Measurements from ENCODE around the gene CHD9. TPM values are rescaled to one million over a fixed set of nuclear protein-coding genes. Genes with fewer than 3 reads are reported as not detected.
"Not testable (repeated sequence)": the region's sequence is repeated elsewhere in the genome, so short reads cannot be mapped to it uniquely, and the experiment has no call there.

The CHD9 gene
- total RNA-seq, 1 experiment from 2014 or later = 111 TPM

GRCh38 chr16:53258809-53259208, 204.0 kb downstream of the CHD9 start:
- Histone ChIP-seq H3K36me3 (ENCODE audit: insufficient read depth, low read length) (peaks cover 81% of the 10 kb centered on the region), H3K9me3 (ENCODE audit: low read length) (no peaks in the 10 kb centered on the region), H3K79me2 (ENCODE audit: low read length) (peaks cover 47% of the 10 kb centered on the region), H3K4me1 (ENCODE audit: low read length) (no peaks in the 10 kb centered on the region), H3K27me3 (ENCODE audit: low read length) (no peaks in the 10 kb centered on the region), H3K4me2 (ENCODE audit: low read depth, low read length, poor library complexity, severe bottlenecking) (no peak overlapping the region), H4K20me1 (ENCODE audit: insufficient read depth, low read depth, low read length) (no peaks in the 10 kb centered on the region), H3K9ac (ENCODE audit: low read length) (no peak overlapping the region), H3K27ac (ENCODE audit: low read length) (no peak overlapping the region), H3K9me2 (replicated peaks; ENCODE audit: insufficient read depth, low read length) (no peaks in the 10 kb centered on the region), H2AFZ (ENCODE audit: low read length) (no peak overlapping the region), H3K4me3 (ENCODE audit: low read length) (no peak overlapping the region)
- DNase-seq = no peak

GRCh38 chr16:53261276-53261675, 206.5 kb downstream of the CHD9 start:
- peaks cover 51% of the 10 kb centered on the region for H3K79me2 ChIP-seq (ENCODE audit: low read length)

GRCh38 chr16:53262645-53263044, 207.9 kb downstream of the CHD9 start:
- Histone ChIP-seq H3K79me2 (ENCODE audit: low read length) (peaks cover 54% of the 10 kb centered on the region), H3K4me2 (ENCODE audit: low read depth, low read length, poor library complexity, severe bottlenecking) (no peak overlapping the region), H4K20me1 (ENCODE audit: insufficient read depth, low read depth, low read length) (no peaks in the 10 kb centered on the region), H3K4me1 (ENCODE audit: low read length) (no peaks in the 10 kb centered on the region), H2AFZ (ENCODE audit: low read length) (no peak overlapping the region), H3K9ac (ENCODE audit: low read length) (no peak overlapping the region), H3K4me3 (ENCODE audit: low read length) (no peak overlapping the region), H3K27me3 (ENCODE audit: low read length) (no peaks in the 10 kb centered on the region), H3K9me2 (replicated peaks; ENCODE audit: insufficient read depth, low read length) (no peaks in the 10 kb centered on the region), H3K27ac (ENCODE audit: low read length) (no peak overlapping the region), H3K9me3 (ENCODE audit: low read length) (no peaks in the 10 kb centered on the region), H3K36me3 (ENCODE audit: insufficient read depth, low read length) (peaks cover 84% of the 10 kb centered on the region)
- DNase-seq = no peak

More at GRCh38 chr16:53261276-53261675, 206.5 kb downstream of the CHD9 start:
- H3K27me3 ChIP-seq (ENCODE audit: low read length) = no peaks in the 10 kb centered on the region
- no peak for DNase-seq
- H3K9me3 ChIP-seq (ENCODE audit: low read length) = no peaks in the 10 kb centered on the region
- H2AFZ ChIP-seq (ENCODE audit: low read length) = no peak overlapping the region
- H3K36me3 ChIP-seq (ENCODE audit: insufficient read depth, low read length) = peaks cover 85% of the 10 kb centered on the region
- H3K4me3 ChIP-seq (ENCODE audit: low read length) = no peak overlapping the region
- no peak overlapping the region for H3K9ac ChIP-seq (ENCODE audit: low read length)
- no peaks in the 10 kb centered on the region for H3K9me2 ChIP-seq (replicated peaks; ENCODE audit: insufficient read depth, low read length)
- no peaks in the 10 kb centered on the region for H3K4me1 ChIP-seq (ENCODE audit: low read length)
- no peak overlapping the region for H3K4me2 ChIP-seq (ENCODE audit: low read depth, low read length, poor library complexity, severe bottlenecking)
- H4K20me1 ChIP-seq (ENCODE audit: insufficient read depth, low read depth, low read length) = no peaks in the 10 kb centered on the region
- no peak overlapping the region for H3K27ac ChIP-seq (ENCODE audit: low read length)

- H3K4me1 ChIP-seq (ENCODE audit: low read length) = no peaks in the 10 kb centered on the region
- H3K27ac ChIP-seq (ENCODE audit: low read length) = no peak overlapping the region
- H3K4me2 ChIP-seq (ENCODE audit: low read depth, low read length, poor library complexity, severe bottlenecking) = no peak overlapping the region
- no peak overlapping the region for H3K4me3 ChIP-seq (ENCODE audit: low read length)
- peaks cover 80% of the 10 kb centered on the region for H3K36me3 ChIP-seq (ENCODE audit: insufficient read depth, low read length)
- H3K27me3 ChIP-seq (ENCODE audit: low read length) = no peaks in the 10 kb centered on the region
- no peak overlapping the region for H3K9ac ChIP-seq (ENCODE audit: low read length)
- H3K9me3 ChIP-seq (ENCODE audit: low read length) = no peaks in the 10 kb centered on the region
- H3K9me2 ChIP-seq (replicated peaks; ENCODE audit: insufficient read depth, low read length) = no peaks in the 10 kb centered on the region
- H4K20me1 ChIP-seq (ENCODE audit: insufficient read depth, low read depth, low read length) = no peaks in the 10 kb centered on the region
- no peak overlapping the region for H2AFZ ChIP-seq (ENCODE audit: low read length)
- DNase-seq = no peak
- peaks cover 39% of the 10 kb centered on the region for H3K79me2 ChIP-seq (ENCODE audit: low read length)
These were observed 211.4 kb downstream of the CHD9 start for GRCh38 chr16:53266156-53266555.

- not testable (repeated sequence) for H3K27ac ChIP-seq (ENCODE audit: low read length); H3K4me2 ChIP-seq (ENCODE audit: low read depth, low read length, poor library complexity, severe bottlenecking); H2AFZ ChIP-seq (ENCODE audit: low read length); H3K9me3 ChIP-seq (ENCODE audit: low read length); H3K9ac ChIP-seq (ENCODE audit: low read length); H4K20me1 ChIP-seq (ENCODE audit: insufficient read depth, low read depth, low read length); H3K27me3 ChIP-seq (ENCODE audit: low read length); H3K4me3 ChIP-seq (ENCODE audit: low read length); DNase-seq; H3K9me2 ChIP-seq (replicated peaks; ENCODE audit: insufficient read depth, low read length); H3K4me1 ChIP-seq (ENCODE audit: low read length)
- Histone ChIP-seq H3K79me2 (ENCODE audit: low read length) (0 out of 2 replicates have a peak, but pooled peaks cover 12% of the 10 kb centered on the region), H3K36me3 (ENCODE audit: insufficient read depth, low read length) (peaks cover 55% of the 10 kb centered on the region)
These were observed 223.7 kb downstream of the CHD9 start for GRCh38 chr16:53278498-53278897.

- no peak overlapping the region for H3K4me2 ChIP-seq (ENCODE audit: low read depth, low read length, poor library complexity, severe bottlenecking)
- no peak overlapping the region for H3K4me3 ChIP-seq (ENCODE audit: low read length)
- no peaks in the 10 kb centered on the region for H3K4me1 ChIP-seq (ENCODE audit: low read length)
- no peak overlapping the region for H3K27ac ChIP-seq (ENCODE audit: low read length)
- 0 out of 2 replicates have a peak, but pooled peaks cover 8% of the 10 kb centered on the region for H3K79me2 ChIP-seq (ENCODE audit: low read length)
- no peaks in the 10 kb centered on the region for H4K20me1 ChIP-seq (ENCODE audit: insufficient read depth, low read depth, low read length)
- H3K9me3 ChIP-seq (ENCODE audit: low read length) = no peaks in the 10 kb centered on the region
- no peaks in the 10 kb centered on the region for H3K9me2 ChIP-seq (replicated peaks; ENCODE audit: insufficient read depth, low read length)
- peaks cover 48% of the 10 kb centered on the region for H3K36me3 ChIP-seq (ENCODE audit: insufficient read depth, low read length)
- H3K9ac ChIP-seq (ENCODE audit: low read length) = no peak overlapping the region
- no peak for DNase-seq
- no peaks in the 10 kb centered on the region for H3K27me3 ChIP-seq (ENCODE audit: low read length)
- no peak overlapping the region for H2AFZ ChIP-seq (ENCODE audit: low read length)
These were observed 226.5 kb downstream of the CHD9 start for GRCh38 chr16:53281280-53281679.

GRCh38 chr16:53281859-53282258, 227.1 kb downstream of the CHD9 start:
- Histone ChIP-seq H3K27me3 (ENCODE audit: low read length) (no peaks in the 10 kb centered on the region), H3K4me3 (ENCODE audit: low read length) (no peak overlapping the region), H2AFZ (ENCODE audit: low read length) (no peak overlapping the region), H3K9ac (ENCODE audit: low read length) (no peak overlapping the region), H4K20me1 (ENCODE audit: insufficient read depth, low read depth, low read length) (no peaks in the 10 kb centered on the region), H3K79me2 (ENCODE audit: low read length) (0 out of 2 replicates have a peak, but pooled peaks cover 8% of the 10 kb centered on the region), H3K27ac (ENCODE audit: low read length) (no peak overlapping the region), H3K9me3 (ENCODE audit: low read length) (no peaks in the 10 kb centered on the region), H3K4me1 (ENCODE audit: low read length) (no peaks in the 10 kb centered on the region), H3K4me2 (ENCODE audit: low read depth, low read length, poor library complexity, severe bottlenecking) (no peak overlapping the region), H3K9me2 (replicated peaks; ENCODE audit: insufficient read depth, low read length) (no peaks in the 10 kb centered on the region), H3K36me3 (ENCODE audit: insufficient read depth, low read length) (peaks cover 48% of the 10 kb centered on the region)
- DNase-seq = no peak

GRCh38 chr16:53282328-53282727, 227.5 kb downstream of the CHD9 start:
- Histone ChIP-seq H3K9me3 (ENCODE audit: low read length) (no peaks in the 10 kb centered on the region), H4K20me1 (ENCODE audit: insufficient read depth, low read depth, low read length) (no peaks in the 10 kb centered on the region), H3K9me2 (replicated peaks; ENCODE audit: insufficient read depth, low read length) (no peaks in the 10 kb centered on the region), H2AFZ (ENCODE audit: low read length) (no peak overlapping the region), H3K4me3 (ENCODE audit: low read length) (no peak overlapping the region), H3K9ac (ENCODE audit: low read length) (no peak overlapping the region), H3K27ac (ENCODE audit: low read length) (no peak overlapping the region), H3K4me1 (ENCODE audit: low read length) (no peaks in the 10 kb centered on the region), H3K79me2 (ENCODE audit: low read length) (0 out of 2 replicates have a peak, but pooled peaks cover 8% of the 10 kb centered on the region), H3K36me3 (ENCODE audit: insufficient read depth, low read length) (peaks cover 46% of the 10 kb centered on the region), H3K27me3 (ENCODE audit: low read length) (no peaks in the 10 kb centered on the region), H3K4me2 (ENCODE audit: low read depth, low read length, poor library complexity, severe bottlenecking) (no peak overlapping the region)
- no peak for DNase-seq

All from Karpas-422 (cell line).